Common myeloid progenitor, CD34-positive (primary cell): ENCODE measurements around the gene NDST3.

Experiments used
- CTCF ChIA-PET: fragments of 350-600 bp; sonication (Branson Sonifier 250); formaldehyde crosslinking; loops from one replicate; lab custom pipeline; 2021; ENCODE audit warnings: antibody characterized with exemption; lab: Charles Lee
- POLR2A ChIA-PET: fragments of 350-600 bp; sonication (Branson Sonifier 250); formaldehyde crosslinking; loops from one replicate; lab custom pipeline; 2021; ENCODE audit warnings: antibody characterized with exemption; lab: Charles Lee
- DNase-seq, 3 donors: peaks; one replicate each; pipeline versions ENCODE4 v3.0.0 to v3.0.0-alpha.2; 2013
- H3K27ac ChIP-seq, 2 experiments: 1 replicate in 1 of 2; 2 replicates in 1 of 2; pipeline ENCODE4 v1.7.0; 2013; ENCODE audit warnings: inconsistent platforms in 2 of 2, low read length in 2 of 2, mild to moderate bottlenecking in 2 of 2, low read depth in 1 of 2, moderate library complexity in 1 of 2; ENCODE audit not compliant: severe bottlenecking in 2 of 2, insufficient read depth in 1 of 2, poor library complexity in 1 of 2
- H3K27me3 ChIP-seq, 5 experiments: replicated peaks in 2 of 5; 1 replicate in 3 of 5; 2 replicates in 2 of 5; pipeline versions ENCODE4 v1.6.1 to v1.7.0; 2013; ENCODE audit warnings: low read length in 4 of 5, mild to moderate bottlenecking in 2 of 5, moderate library complexity in 2 of 5, inconsistent platforms in 1 of 5; ENCODE audit not compliant: insufficient read depth in 5 of 5, control insufficient read depth in 4 of 5
- H3K36me3 ChIP-seq, 4 experiments: 1 replicate in 2 of 4; 2 replicates in 2 of 4; pipeline versions ENCODE4 v1.6.1 to v1.7.0; 2013; ENCODE audit warnings: low read length in 3 of 4, control low read depth in 1 of 4, mild to moderate bottlenecking in 1 of 4; ENCODE audit not compliant: control insufficient read depth in 4 of 4, insufficient read depth in 4 of 4
- H3K4me1 ChIP-seq, 4 experiments: 1 replicate in 3 of 4; 2 replicates in 1 of 4; pipeline versions ENCODE4 v1.6.1 to v1.7.1; 2013; ENCODE audit warnings: low read length in 3 of 4, mild to moderate bottlenecking in 3 of 4, control low read depth in 1 of 4, inconsistent platforms in 1 of 4, moderate library complexity in 1 of 4; ENCODE audit not compliant: control insufficient read depth in 4 of 4, insufficient read depth in 4 of 4; ENCODE audit errors: control extremely low read depth in 1 of 4
- H3K4me3 ChIP-seq, 7 experiments: 1 replicate in 4 of 7; 2 replicates in 3 of 7; pipeline versions ENCODE4 v1.5.1 to v1.7.0; 2013; ENCODE audit warnings: mild to moderate bottlenecking in 7 of 7, low read length in 6 of 7, moderate library complexity in 6 of 7, inconsistent platforms in 2 of 7, low read depth in 2 of 7, control low read depth in 1 of 7; ENCODE audit not compliant: insufficient read depth in 4 of 7, control insufficient read depth in 1 of 7; ENCODE audit errors: extremely low read depth in 1 of 7
- H3K9me3 ChIP-seq, 5 experiments: 1 replicate in 4 of 5; 2 replicates in 1 of 5; pipeline versions ENCODE4 v1.6.1 to v1.7.1; 2013; ENCODE audit warnings: low read length in 4 of 5, mild to moderate bottlenecking in 2 of 5, inconsistent platforms in 1 of 5, low read depth in 1 of 5, moderate library complexity in 1 of 5; ENCODE audit not compliant: control insufficient read depth in 4 of 5, insufficient read depth in 2 of 5; ENCODE audit errors: control extremely low read depth in 1 of 5
- whole genome bisulfite sequencing: methylation state at CpG from one replicate; pipeline ENCODE4 v1.1.5; 2013; ENCODE audit not compliant: insufficient coverage; 5-methylcytosine and 5-hydroxymethylcytosine counted together

Gene NDST3

DNA sequence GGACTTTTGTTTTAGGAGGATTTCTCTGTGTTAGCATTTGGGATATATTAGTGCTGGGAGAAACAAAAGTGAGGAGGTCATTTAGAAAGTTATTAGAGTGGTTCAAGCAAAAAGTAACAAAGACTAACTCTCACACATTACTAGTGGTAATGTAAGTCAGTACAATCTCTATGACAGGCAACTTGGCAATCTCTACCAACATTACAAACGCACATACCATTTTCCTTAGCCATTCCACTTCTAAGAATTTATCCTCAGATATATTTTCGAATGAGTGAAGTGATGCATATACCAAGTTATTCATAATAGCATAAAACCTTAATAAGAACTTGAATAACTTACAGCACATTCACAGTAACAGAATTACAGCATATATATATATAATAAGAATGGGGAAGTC, 172.3 kb downstream of the NDST3 start:
- ChIA-PET CTCF (no interaction called here), POLR2A (no interaction called here)
- no CpG with 5 or more reads among the region's 2 CpGs for WGBS
- H3K9me3 ChIP-seq = peaks cover 0 to 27% (median 2%) of the 10 kb centered on the region in 5 experiments
- H3K36me3 ChIP-seq = no peaks in the 10 kb centered on the region
- no peak overlapping the region for H3K4me3 ChIP-seq
- H3K4me1 ChIP-seq = no peaks in the 10 kb centered on the region
- no peaks in the 10 kb centered on the region for H3K27me3 ChIP-seq
- H3K27ac ChIP-seq = no peak overlapping the region
- DNase-seq = no peak

DNA sequence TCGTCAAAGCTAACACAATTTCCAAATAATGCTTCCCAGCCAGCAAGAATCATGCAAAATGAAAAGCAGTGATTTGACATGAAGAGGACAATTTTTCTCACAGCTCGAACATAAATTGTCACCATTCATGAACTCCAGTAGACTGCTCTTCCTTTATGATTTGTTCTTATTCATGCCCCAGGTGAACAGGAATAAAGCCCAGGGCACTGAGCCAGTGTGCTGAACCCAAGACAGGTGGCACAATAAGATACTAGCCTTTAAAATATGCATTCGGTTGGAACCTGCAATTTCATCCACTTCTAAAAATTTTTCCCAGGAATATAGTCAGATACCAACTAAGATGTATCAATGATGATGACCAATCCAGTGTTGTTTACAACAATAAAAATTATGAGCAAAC, 178.8 kb downstream of the NDST3 start:
- 100% methylated on average over 2 of the region's 3 CpGs for WGBS
- no peaks in the 10 kb centered on the region for H3K27me3 ChIP-seq
- H3K36me3 ChIP-seq = no peaks in the 10 kb centered on the region
- POLR2A ChIA-PET = no interaction called here
- DNase-seq = no peak
- no peaks in the 10 kb centered on the region for H3K4me1 ChIP-seq
- no peak overlapping the region for H3K4me3 ChIP-seq
- CTCF ChIA-PET = interaction anchor here (1.9 to 2.1 kb wide), 2 partner anchors 10 to 13 kb away, joined by 4 to 5 read pairs; no protein-coding TSS in a partner anchor
- no peak overlapping the region for H3K27ac ChIP-seq
- no peaks in the 10 kb centered on the region for H3K9me3 ChIP-seq

DNA sequence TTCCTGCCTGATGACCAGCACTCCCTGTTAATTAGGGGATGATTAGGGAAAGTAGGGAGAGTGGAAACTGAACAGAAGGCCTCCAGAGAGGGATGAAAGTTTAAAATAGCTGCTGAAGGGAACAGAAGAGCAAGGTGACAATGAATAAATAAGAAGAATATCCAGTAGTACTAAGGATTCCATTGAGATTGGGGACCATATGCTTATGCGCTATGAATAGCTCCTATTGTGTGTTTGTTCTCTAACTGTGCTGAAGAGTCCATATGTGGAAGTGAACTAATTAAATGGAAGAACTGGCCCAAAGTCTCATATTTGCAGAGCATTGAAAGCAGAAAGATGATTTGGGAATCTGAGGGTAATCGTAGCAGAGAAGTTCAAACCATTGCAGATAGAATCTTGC, 181.5 kb downstream of the NDST3 start:
- Histone ChIP-seq H3K4me1 (no peaks in the 10 kb centered on the region), H3K36me3 (no peaks in the 10 kb centered on the region), H3K4me3 (no peak overlapping the region), H3K9me3 (no peaks in the 10 kb centered on the region), H3K27ac (no peak overlapping the region), H3K27me3 (no peaks in the 10 kb centered on the region)
- ChIA-PET POLR2A (no interaction called here), CTCF (interaction anchor here (0.7 kb wide), 1 partner anchor 14 kb away, joined by 3 read pairs; no protein-coding TSS in a partner anchor)
- DNase-seq = no peak
- 100% methylated on average over 2 of the region's 2 CpGs for WGBS

DNA sequence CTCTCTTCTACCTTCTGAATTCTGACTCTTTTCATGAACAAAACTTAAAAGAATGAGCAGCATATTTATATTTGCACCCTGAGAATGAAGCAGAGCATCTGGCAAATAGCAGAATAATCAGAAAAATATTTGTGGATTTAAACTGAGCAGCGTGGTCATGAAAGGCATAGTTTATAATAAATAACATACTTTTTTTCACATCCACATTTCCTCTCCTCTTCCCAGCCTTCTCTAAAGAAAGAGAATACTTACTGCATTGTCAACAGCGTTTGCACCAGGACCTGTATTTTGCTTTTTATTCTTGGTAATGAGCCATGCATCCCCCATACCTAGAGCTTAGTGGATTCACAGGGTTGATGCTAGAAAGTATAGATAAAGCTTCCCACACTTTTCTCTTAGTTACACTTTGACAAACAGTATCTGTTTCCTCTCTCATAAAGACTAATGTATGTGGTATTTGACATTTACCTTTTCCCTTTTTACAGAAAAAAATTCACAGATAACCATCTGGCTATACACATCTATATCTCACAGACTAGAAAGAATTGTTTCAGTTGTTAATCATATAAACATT, 187.0 kb downstream of the NDST3 start:
- WGBS = no CpG with 5 or more reads among the region's 2 CpGs
- no peaks in the 10 kb centered on the region for H3K27me3 ChIP-seq
- H3K4me3 ChIP-seq = no peak overlapping the region
- DNase-seq = no peak
- ChIA-PET POLR2A (no interaction called here), CTCF (interaction anchor here (0.6 kb wide), 1 partner anchor 9 kb away, joined by 3 read pairs; no protein-coding TSS in a partner anchor)
- no peaks in the 10 kb centered on the region for H3K9me3 ChIP-seq
- no peak overlapping the region for H3K27ac ChIP-seq
- no peaks in the 10 kb centered on the region for H3K4me1 ChIP-seq
- H3K36me3 ChIP-seq = no peaks in the 10 kb centered on the region

DNA sequence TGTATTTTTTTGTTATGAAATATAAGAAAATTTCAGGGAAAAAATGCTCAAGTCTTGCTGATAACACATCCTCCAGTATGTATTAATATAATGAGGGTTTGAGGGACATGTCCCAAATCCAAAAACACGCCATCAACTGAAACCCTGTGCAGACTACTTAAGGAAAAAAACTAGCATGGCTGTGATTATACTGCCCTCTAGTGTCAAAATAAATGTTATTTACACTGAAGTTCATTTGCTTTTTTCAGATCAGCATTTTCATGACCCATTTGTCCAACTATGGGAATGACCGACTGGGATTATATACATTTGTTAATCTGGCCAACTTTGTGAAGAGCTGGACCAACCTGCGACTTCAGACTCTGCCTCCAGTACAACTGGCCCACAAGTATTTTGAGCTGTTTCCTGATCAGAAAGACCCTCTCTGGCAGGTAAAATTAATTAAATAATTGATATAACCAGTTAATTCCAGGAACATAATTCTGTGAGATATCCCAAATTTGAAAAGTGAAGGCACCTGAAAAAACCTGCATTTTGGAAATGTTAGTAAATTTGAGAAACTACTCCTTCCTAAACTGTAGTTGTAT, 190.1 kb downstream of the NDST3 start:
- POLR2A ChIA-PET = no interaction called here
- no peaks in the 10 kb centered on the region for H3K9me3 ChIP-seq
- peaks cover 0 to 2% (median 0%) of the 10 kb centered on the region in 5 experiments for H3K27me3 ChIP-seq
- no peaks in the 10 kb centered on the region for H3K36me3 ChIP-seq
- CTCF ChIA-PET = interaction anchor here (0.7 to 1.7 kb wide), 12 partner anchors 9 to 190 kb away, joined by 3 to 6 read pairs (median 4); partner anchors contain the start of gene NDST3
- H3K4me1 ChIP-seq = no peaks in the 10 kb centered on the region
- WGBS = 80% methylated on average over 1 of the region's 3 CpGs
- DNase-seq = peak; percentile 53 to 71 (median 66)
- no peak overlapping the region for H3K4me3 ChIP-seq
- no peak overlapping the region for H3K27ac ChIP-seq

DNA sequence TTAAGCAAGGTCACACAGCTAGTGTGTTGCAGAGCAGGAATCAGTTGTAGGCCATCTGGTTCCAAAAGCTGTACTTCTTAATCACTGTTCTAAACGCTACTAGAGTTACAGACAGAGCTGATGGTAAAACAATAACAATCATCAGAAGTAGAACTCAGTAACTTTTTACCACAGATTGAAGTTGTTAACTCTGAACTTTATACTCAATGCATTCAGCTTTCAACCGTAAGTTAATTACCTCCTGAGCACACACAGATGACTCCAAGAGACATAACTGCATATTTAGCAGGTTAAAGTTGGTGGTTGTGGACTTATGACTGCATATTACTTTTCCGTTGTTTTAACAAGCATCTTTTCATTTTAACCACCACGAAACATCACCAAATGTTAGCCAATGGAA, 191.2 kb downstream of the NDST3 start:
- WGBS = 100% methylated on average over 2 of the region's 4 CpGs
- Histone ChIP-seq H3K9me3 (no peaks in the 10 kb centered on the region), H3K4me3 (no peak overlapping the region), H3K27ac (no peak overlapping the region), H3K36me3 (no peaks in the 10 kb centered on the region), H3K27me3 (peaks cover 0 to 2% (median 0%) of the 10 kb centered on the region in 5 experiments), H3K4me1 (no peaks in the 10 kb centered on the region)
- no peak for DNase-seq
- POLR2A ChIA-PET = no interaction called here
- CTCF ChIA-PET = interaction anchor here (0.8 to 1.7 kb wide), 7 partner anchors 9 to 191 kb away, joined by 3 to 6 read pairs (median 4); partner anchors contain the start of gene NDST3
